GM18907 (cell line): Measurements from ENCODE around the gene TMIGD2.

Source experiments
- ATAC-seq: cut with Tn5 transposase; IDR thresholded peaks from one replicate; pipeline ENCODE4 v1.9.1; 2021; ENCODE audit warnings: mild to moderate bottlenecking, moderate library complexity; ENCODE audit not compliant: unreplicated experiment

TMIGD2 gene

DNA sequence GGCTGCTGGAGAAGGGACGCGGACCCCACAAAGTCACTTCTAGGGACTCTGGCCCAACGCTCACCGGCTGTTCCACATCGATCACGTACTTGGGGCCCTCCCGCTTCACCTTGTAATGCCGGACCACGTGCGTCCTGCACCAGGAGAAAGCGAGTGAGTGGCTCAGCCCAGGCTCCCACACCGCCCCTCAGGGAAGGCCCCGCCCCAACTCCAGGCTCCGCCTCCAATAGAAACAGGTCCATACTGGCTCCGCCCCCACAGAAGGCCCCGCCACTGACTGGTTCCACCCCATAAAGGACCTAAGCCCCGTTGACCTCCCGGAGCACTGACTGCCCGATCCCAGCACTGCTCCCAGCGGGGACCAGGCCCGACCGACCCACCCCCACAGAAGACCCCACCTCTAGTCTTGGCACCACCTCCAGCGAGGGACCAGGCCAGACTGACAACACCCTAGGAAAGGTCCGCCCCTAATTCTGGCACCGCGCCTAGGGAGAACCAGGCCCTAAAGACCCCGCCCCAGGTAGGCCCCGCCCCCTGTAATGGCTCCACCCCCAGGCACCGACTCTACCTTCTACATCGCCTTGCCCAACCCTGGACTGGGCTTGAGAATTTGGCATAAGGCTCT is 25.2 kb upstream of the TMIGD2 start:
- no peak for ATAC-seq

- ATAC-seq: no peak
These were observed 24.7 kb upstream of the TMIGD2 start for GRCh38 chr19:4326837-4327251.

- no peak for ATAC-seq
These were observed 24.1 kb upstream of the TMIGD2 start for GRCh38 chr19:4326215-4326836.

DNA sequence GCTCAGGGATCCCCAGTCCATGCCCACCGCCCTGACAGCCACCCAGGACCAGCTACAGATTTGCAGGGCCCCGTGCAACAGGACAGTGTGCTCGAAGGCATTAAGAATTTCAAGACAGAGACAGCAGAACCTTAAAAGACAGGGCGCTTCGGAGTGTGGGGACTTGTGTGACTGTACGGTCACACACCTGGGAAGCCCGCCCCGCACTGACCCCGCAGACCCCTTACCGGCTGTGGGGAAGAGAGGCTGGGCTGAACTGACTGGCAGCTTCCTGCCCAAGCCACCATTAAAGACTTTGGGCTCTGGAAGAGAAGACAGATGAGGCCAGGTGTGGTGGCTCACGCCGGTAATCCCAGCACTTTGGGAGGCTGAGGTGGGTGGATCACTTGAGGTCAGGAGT is 22.0 kb upstream of the TMIGD2 start:
- no peak for ATAC-seq

DNA sequence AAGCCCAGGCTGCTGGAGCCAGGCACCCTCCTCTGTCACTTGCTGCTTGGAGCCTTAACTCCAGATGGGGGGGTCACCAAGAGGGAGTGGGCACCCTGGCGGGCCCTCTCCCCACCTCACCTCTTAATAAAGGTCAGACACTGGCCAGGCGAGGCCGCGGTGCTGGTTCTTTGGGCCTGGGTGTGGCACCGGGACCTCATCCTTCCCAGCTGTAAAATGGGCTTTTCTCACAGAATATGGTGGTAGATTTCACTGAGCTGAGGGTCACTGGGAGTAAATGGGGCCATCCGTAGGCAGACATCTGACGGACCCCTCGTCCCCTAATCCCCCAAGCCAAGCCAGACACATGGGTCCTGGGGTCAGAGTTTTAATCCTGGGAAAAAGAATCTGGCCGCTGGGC is 21.5 kb upstream of the TMIGD2 start:
- no peak for ATAC-seq

- ATAC-seq: no peak
These were observed 20.9 kb upstream of the TMIGD2 start for GRCh38 chr19:4322942-4323665.

GRCh38 chr19:4320419-4320818 is 18.2 kb upstream of the TMIGD2 start:
- ATAC-seq: no peak

- ATAC-seq: no peak
These were observed 17.0 kb upstream of the TMIGD2 start for GRCh38 chr19:4319067-4319718.

- ATAC-seq: no peak
These were observed 16.3 kb upstream of the TMIGD2 start for GRCh38 chr19:4318460-4318859.

DNA sequence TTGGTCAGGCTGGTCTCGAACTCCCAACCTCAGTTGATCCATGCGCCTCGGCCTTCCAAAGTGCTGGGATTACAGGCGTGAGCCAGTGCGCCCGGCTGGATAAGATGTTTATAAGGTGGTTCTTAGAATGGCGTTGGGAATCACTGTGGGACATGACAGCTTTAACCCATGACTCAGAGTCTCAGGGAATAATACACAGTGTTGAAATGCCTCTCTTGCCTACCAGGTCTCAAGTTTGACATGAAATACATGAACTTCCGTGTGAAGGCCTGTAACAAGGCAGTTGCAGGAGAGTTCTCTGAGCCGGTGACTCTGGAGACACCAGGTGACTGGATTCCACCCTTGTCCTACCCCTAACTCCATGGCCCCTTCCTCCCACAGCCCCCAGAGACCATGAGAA is 14.8 kb upstream of the TMIGD2 start:
- no peak for ATAC-seq

- no peak for ATAC-seq
These were observed 11.8 kb upstream of the TMIGD2 start for GRCh38 chr19:4313847-4314490.

- no peak for ATAC-seq
These were observed 8.3 kb upstream of the TMIGD2 start for GRCh38 chr19:4310247-4311121.

DNA sequence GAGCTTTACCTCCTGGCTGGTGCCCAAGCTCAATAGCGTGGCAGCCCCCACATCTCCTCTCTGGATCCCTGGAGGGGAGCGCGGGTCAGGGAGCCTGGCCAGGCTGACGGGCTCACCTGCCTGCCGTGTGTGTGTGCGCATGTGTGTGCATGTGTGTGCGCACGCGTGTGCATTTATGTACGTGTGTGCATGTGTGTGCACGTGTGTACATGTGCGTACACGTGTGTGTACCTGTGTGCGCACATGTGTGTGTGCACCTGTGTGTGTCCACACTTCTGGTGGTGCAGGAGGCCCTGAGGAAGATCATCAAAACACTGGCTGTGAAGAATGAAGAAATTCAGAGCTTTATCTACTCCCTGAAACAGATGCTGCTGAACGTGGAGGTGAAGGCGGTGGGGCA is 3.5 kb upstream of the TMIGD2 start:
- no peak for ATAC-seq

DNA sequence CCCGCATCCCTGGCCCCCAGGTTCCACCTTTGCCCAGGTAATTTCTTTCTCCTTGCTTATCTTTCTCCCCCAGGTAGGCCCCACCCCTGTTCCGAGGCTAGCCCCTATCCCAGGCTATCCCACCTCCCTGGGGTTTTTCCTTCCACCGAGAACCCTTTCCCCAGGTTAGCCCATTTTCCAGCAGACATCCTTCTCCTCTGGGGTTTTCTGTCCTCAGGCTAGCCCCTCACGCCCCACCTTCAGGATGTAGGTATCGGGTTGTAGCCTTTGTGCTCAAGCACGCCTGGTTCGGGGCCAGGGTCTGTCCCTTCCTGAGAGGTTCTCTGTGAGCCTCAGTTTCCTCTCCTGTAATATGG is 3.0 kb upstream of the TMIGD2 start:
- ATAC-seq: no peak

DNA sequence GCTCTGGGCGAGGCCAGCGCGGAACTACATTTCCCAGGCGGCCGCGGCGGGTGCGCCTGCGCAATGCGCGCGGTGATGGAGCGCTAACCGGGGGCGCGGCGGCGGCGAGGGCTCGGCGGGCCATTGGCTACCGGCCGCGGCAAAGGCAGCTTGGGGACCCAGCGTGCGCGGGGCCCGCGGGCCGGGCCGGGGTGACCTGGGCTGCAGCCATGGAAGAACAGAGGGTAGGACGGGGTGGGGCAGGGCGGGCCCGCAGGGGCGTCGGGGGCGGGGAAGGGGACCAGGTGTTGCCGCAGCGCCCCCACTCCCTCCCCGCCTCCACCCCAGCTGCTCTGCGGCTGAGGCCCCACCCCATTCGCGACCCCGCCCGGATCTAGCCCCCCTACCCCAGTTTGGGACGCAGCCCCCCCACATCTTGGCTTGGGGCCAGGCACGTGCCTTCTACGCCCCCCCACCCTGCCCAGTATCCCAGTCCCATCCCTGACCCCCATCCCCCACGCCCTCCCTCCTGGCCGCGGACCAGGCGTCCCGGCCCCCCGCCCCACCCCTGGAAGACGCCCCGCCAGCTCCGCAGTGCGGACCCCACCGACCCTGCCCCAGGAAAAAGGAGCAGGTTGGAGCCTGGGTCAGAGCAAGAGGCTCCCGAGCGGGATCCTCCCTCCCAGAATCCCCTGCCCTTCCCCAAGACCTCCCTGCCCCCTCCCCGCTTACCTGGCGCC is 2.5 kb upstream of the TMIGD2 start, which contains the start of gene FSD1:
Gene FSD1, plus strand, starts transcription at position 61 of the 719 bp plus-strand sequence. Its CDS starts 149 bp downstream, at position 210.
- no peak for ATAC-seq

DNA sequence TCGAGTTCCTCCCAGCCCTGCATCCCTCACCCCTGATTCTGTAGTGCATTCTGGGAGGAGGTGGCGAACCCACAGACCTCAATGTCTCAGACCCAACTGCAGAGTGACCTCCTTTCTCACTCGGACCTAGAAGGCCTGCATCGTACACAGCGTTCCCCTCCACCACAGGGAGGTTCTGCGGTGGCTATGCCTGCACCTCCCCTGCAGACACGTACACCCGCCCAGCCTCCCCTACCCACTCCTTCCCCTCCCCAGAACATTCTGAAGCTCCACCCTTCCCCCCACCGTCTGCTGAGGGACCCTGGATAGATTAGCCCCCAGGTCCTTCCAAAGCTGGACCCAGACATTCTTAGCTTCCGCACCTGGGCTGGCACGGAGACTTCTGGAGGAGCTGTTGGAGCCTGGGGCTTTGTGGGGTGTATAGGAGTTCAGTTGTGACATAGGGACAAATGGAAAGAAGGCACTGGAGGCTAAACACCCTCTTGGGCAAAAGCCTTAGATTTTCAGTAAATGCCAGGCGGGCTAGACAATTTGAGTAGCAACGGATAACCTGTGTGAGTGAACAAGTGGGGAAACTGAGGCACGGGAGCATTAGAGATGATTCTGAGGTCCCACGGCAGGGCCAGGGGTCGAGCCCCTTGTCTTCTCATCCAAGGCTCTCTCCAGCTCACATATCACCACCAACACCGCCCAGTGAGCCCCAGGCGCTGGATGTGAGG is 1.8 kb upstream of the TMIGD2 start:
- ATAC-seq: no peak

DNA sequence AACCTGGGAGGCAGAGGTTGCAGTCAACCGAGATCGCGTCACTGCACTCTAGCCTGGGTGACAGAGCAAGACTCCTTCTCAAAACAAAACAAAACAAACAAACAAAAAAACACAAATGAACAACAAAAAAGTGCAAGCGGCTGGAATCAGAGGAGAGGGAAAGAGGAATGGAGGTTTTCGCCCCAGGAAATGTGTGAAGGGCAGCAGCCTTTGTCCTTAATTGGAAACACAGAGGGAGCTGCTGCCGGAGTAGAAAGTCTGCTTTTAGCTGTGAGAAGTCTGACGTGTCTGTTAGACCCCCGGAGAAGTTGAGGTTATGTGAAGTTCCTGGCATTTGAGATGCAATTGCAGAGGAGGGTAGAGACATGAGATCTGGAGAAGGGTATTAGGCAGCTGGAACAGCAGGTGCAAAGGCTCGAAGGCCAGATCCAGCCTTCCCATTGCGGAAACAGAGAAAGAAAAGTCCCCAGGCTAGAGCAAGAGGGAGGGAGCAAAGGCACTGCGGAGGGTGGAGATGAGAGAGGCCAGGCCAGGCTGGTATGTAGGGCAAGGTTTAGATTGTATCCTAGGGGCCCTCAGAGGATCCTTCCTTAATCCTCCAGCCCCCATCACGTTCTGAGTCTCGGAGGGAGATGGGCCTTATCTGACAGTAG is 473 bp downstream of the TMIGD2 start:
- no peak for ATAC-seq

- no peak for ATAC-seq
These were observed 1.6 kb downstream of the TMIGD2 start for GRCh38 chr19:4300589-4300988.
